ENCODE measurements around the gene IFT81. TPM values are rescaled to one million over a fixed set of nuclear protein-coding genes. Genes with fewer than 3 reads are reported as not detected.

IFT81 gene
- 24.8 and 25.1 TPM in 2 replicates for total RNA-seq

GRCh38 chr12:110124269-110124995 is at the start of gene IFT81:
Gene IFT81, plus strand, starts transcription at chr12:110124357. Its CDS starts 3,024 bp downstream, at chr12:110127381.

Other genes starting within 250 kb of the IFT81 start
- gene GLTP, start 243.8 kb upstream of the IFT81 start, total RNA-seq, result 42.0 and 82.8 TPM in 2 replicates
- 10.2 and 14.8 TPM in 2 replicates for gene TCHP, start 224.1 kb upstream of the IFT81 start, total RNA-seq
- 36.6 and 44.8 TPM in 2 replicates for gene GIT2, start 128.0 kb upstream of the IFT81 start, total RNA-seq
- gene ANKRD13A, start 124.9 kb upstream of the IFT81 start, total RNA-seq, result 108 and 201 TPM in 2 replicates
- gene C12orf76, start 75.8 kb upstream of the IFT81 start, total RNA-seq, result 10.2 and 18.2 TPM in 2 replicates
- gene ATP2A2, start 156.9 kb downstream of the IFT81 start, total RNA-seq, result 170 and 243 TPM in 2 replicates